NCI-H524 (cell line): ENCODE data around the gene TM9SF3.

Experiments
- DNase-seq, 2 experiments: peaks; one replicate each; lab custom pipeline; 2025; lab: John Stamatoyannopoulos, UW

Gene TM9SF3

DNA sequence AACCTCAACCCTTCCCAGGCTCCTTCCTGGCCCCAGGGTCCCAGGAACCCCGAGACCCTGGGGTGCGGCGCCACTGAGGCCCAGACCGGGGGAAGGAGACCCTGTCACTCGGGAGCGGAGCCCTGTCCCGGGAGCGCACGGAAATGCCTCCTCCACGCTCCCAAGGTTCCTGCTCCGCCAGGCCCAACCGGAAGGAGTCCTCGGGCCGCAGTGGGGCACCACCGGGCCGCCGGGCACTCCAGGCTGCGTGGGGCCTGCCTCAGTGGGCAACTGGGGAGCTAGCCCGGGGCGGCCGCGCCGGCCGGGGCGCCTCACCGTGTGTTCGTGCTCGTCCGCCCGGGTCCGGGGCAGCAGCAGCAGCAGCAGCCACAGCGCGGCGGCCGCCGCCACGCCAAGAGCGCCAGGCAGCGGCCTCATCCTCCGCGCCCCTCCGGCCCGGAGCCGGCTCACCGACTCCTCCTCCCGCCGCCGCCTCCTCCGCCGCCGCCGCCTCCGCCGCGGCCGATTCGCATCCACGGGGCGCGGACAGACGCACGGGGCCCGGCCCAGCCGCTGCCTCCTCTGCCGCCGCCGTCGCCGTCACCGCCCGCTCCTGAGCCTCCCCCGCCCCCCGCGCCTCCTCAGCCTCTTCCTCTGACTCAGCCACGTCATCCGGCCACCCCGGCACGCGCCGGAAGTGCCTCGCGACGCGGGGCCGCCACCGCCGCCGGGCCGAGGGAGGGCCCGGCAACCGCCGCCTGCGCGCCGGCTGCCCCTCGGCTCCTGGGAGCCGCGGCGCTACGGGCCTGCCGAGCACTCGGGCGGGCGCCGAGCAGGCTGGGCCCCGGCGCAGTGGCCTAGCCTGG is at the start of gene TM9SF3:
Gene TM9SF3, minus strand, starts transcription at position 594 of the 845 bp plus-strand sequence. Its CDS starts 177 bp downstream, at position 417.
- peak; percentile 18 to 45 for DNase-seq

DNA sequence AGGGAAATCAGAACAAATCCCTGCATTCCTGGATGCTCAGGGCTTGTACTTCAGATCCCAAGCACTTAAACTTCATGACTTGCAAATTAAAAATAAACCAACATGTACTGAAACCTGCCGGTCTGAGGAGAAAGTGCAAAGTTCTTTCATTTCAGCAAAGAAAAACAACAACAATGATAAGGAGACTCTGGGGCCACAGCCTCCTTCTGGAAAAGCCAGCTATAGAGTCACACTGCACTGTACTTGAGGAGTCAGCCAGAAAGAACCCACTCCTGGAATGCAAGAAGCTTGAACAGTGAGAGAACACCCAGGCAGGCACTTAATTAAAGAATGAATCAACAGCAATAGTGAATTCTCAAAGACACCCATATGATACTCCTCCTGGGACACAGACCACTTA is 49.7 kb upstream of the TM9SF3 start:
- DNase-seq, result no peak

DNA sequence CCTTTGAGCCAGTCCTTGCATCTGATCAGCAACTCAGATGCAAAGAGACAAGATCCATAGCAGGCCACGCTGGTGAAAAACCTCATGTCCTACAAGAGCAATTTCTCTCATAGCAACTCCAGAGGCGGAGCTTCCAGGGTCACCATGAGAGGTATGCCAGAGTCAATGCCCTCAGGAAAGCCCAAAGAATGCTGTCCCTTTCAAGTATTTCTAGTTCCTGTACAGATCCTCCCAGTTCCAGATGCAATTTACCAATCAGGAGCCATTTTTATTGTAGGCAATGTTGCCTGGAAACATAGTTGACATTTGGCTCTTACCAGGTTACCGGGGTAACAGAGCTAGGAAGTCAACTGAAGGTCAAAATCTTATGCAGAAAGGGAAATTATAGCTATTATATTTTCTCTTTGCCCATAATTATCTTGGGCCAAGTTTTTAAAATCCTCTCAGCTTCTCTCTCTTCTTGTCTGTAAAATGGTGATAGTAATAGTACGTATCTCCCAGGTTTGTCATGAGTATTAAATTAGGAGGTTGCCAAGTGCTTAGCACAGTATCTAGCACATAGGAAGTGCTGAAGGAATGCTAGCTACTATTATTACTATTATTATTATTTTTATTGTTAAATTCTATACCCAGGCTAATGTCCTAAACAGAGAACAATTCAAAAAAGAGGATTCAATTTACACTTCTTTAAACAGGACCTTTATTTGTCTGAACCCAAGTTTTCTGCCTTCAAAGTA is 46.3 kb upstream of the TM9SF3 start:
- no peak for DNase-seq

GRCh38 chr10:96627292-96627691 is 40.5 kb upstream of the TM9SF3 start:
- no peak for DNase-seq

- no peak for DNase-seq
Measured at GRCh38 chr10:96626795-96627194, 40.0 kb upstream of the TM9SF3 start.

DNA sequence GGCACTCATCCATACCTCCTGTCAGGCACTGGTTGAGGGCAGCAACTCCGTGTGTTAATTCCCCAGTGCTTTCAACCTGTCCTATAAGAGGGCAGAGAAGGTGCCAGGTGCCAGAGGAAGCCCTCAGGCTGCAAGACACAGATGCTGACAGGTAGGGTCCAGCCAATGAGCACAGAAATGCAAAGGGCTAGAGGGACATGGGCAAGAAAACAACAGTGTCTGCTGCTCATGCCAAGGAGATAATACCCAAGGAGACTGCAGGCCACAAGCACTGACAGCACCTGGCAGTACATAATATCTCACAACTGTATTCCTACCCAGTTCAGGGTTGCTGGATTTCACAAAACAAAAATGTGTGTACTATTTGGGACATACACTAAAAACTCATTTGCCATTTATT is 38.4 kb upstream of the TM9SF3 start:
- no peak for DNase-seq

DNA sequence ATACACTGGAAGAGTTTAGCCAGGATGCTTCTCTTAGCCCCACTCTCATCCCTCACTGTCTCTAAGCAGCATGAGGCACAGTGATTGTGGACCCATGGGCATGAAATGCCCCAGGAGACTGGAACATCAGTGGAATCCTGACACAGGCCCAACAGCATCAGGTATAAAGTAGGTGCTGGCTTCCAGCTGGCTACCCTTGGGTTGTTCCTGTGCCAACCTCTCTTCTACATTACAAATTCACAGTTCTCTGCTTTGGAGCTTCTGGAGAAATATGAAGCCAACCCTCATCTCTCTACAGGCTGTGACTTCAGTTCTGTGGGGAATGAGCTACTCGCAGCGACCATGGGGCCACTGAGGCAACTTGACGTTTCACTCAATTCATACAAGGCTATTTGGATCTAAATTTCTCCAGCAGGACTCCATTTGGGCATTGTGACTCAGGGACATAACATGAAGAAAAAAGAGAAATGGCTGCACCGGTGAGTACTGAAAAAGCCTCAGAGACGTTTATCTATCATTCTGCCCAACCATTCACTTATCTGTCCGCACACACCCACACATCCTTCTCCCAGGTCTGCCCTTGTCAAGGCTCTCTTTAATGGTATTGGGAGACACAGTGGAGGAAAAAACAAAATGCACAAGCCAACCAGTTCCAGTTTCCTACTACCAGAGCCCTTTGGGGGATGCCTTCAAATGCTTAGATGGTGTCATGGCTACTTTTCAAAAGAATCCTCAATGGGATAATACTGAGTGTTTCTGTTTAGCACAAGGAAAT is 35.4 kb upstream of the TM9SF3 start:
- no peak for DNase-seq

- DNase-seq, result no peak
Measured at GRCh38 chr10:96619796-96620773, 33.3 kb upstream of the TM9SF3 start.

GRCh38 chr10:96619120-96619519 is 32.3 kb upstream of the TM9SF3 start:
- peak; percentile 46 to 75 for DNase-seq

- DNase-seq, result peak; percentile 59 to 85
Measured at GRCh38 chr10:96618653-96619052, 31.8 kb upstream of the TM9SF3 start.

DNA sequence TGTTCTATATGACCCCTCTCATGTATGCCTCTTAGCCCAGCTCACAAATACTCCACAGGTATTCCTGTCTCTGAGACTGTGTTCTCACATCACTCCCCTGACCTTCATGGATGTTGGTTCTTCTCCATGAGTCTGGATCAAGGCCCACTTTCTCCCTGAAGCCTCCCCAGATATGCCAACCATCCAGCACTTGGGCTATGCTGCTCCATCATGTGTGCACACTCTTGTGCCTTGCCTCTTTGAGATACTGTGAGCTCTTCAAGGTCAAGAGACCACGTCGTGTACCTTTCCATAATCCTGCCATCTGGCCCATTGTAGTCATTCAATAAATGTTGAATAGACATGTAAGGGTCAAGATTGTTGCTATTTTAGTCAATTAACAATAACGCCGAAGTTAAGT is 30.1 kb upstream of the TM9SF3 start:
- peak in 1 of 2 experiments; percentile 38 for DNase-seq

DNA sequence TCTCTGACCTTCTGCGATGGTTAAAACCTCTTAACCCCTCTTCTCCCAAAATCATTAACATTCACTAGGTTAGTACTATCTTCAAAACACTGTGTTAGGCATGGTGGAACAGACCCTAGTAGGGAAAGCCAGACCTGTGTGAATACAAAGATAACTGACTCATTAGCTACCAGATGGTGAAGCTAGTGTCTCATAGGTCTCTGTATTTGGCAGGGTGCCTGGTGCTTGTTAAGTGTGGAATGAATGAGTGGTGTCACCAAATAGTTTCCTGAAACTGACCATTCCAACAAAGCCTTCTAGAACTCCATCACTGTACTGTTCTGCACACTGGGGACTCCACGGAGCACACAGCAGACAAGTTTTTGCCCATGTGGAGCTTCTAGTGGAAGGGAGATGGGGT is 27.7 kb upstream of the TM9SF3 start:
- peak; percentile 51 to 64 for DNase-seq

DNA sequence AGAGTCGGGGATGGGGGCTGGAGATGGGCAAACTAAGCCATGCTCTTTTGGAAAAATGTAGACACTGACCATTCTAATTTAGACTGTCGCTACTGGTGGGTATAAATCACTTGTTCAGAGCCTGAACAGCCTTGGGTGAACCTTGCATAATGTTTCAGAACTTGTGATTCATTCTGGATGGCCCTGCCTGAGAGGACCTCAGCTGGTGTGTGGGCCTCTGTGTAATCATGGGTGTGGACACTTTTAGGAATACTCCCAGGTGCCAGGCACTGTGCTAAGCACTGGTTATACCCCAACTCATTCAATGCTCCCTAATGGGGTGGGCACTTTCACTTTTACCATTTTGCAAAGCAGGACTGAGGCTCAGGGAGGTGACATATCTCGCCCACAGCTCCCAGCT is 26.8 kb upstream of the TM9SF3 start:
- no peak for DNase-seq

GRCh38 chr10:96612055-96612830 is 25.4 kb upstream of the TM9SF3 start:
- DNase-seq, result no peak

DNA sequence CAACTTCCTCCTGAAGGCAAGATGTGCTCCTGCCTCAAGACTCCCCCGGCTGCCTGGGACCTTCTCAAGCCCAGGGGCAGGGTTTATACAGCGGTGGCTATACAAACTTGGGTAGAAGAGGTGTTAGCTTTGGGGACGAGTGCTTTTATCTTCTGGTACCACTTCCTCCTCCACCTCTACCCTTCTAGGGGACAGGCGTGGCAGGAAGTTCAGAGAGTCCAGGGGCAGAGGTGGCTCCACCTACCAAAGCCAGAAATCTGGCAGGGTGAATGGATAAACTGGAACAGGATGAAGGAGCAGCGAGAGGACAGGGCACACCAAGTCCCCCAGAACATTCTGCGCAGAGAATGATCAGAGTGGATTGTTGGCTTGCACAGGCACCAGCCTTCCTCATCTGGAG is 24.0 kb upstream of the TM9SF3 start:
- DNase-seq, result no peak

DNA sequence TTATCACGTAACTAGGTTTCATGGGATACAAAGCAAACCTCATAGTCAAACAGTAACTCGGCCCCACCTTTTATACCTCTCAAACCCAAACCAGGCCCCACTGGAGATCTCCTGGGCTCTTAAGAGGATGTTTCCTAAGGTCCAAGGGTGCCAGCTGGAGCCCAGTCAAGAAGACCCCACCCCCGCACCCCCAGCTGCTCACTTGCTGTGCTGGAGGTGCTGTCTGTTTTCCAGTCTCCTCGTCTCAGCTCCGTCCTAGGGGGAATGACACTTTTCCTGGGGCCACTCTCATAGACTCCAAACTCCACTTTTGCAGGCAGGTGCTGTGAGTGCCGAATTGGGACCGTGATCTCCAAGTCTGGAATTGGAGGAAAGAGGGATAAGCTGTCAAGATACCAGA is 22.7 kb upstream of the TM9SF3 start:
- peak; percentile 27 to 37 for DNase-seq

DNA sequence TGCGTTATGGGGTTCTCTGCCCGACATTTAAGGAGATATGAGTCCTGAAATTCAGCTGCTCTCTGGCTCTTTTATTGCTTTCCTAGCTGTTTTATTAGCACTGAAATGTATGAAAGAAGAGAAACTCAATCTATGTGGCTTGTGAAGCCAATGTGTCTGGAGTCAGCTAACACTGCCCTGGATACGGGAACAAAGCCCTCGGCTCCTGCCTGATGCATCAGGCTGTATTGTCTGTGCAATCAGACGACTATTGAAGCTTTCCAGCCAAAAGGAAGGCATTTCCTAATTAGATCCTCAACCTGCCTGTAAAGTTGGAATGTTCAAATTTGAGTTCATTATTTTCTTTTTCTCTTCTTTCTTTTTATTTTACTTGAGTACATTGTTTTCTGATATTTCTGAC is 22.0 kb upstream of the TM9SF3 start:
- DNase-seq, result no peak

- DNase-seq, result no peak
Measured at GRCh38 chr10:96608262-96608661, 21.4 kb upstream of the TM9SF3 start.

- DNase-seq, result no peak
Measured at GRCh38 chr10:96606946-96607345, 20.1 kb upstream of the TM9SF3 start.

- DNase-seq, result no peak
Measured at GRCh38 chr10:96606216-96606615, 19.4 kb upstream of the TM9SF3 start.
